ENCODE data around the gene JADE1.

The JADE1 gene

GRCh38 chr4:128879283-128879682 is 69.8 kb downstream of the JADE1 start:
- DNase-seq, result no peak

- no peak for DNase-seq
These were observed 70.5 kb downstream of the JADE1 start for GRCh38 chr4:128879971-128880370.

GRCh38 chr4:128880662-128881061 is 71.2 kb downstream of the JADE1 start:
- no peak for DNase-seq

- no peak for DNase-seq
These were observed 95.3 kb downstream of the JADE1 start for GRCh38 chr4:128904821-128905220.

- DNase-seq, result no peak
These were observed 97.1 kb downstream of the JADE1 start for GRCh38 chr4:128906581-128906980.

- no peak for DNase-seq
These were observed 98.5 kb downstream of the JADE1 start for GRCh38 chr4:128907981-128908380.

GRCh38 chr4:128908735-128909134 is 99.2 kb downstream of the JADE1 start:
- DNase-seq, result no peak

GRCh38 chr4:128913228-128913627 is 103.7 kb downstream of the JADE1 start:
- DNase-seq, result no peak

- no peak for DNase-seq
These were observed 106.0 kb downstream of the JADE1 start for GRCh38 chr4:128915544-128915943.

- no peak for DNase-seq
These were observed 107.3 kb downstream of the JADE1 start for GRCh38 chr4:128916832-128917231.

GRCh38 chr4:128917781-128918180 is 108.3 kb downstream of the JADE1 start:
- no peak for DNase-seq

- no peak for DNase-seq
These were observed 112.5 kb downstream of the JADE1 start for GRCh38 chr4:128921954-128922353.
